Uterus (tissue), 2 donors: ENCODE data around the gene GOLM1.

Experiments
- CTCF ChIP-seq, 4 experiments: fragments of 200-600 bp in 2 of 4; fragments of 450-650 bp in 2 of 4; sonication (generic) in 2 of 4; IDR thresholded peaks; one replicate each; pipeline ENCODE4 v1.5.1; 2016 to 2019; ENCODE audit warnings: antibody characterized with exemption in 4 of 4, mild to moderate bottlenecking in 2 of 4, moderate library complexity in 1 of 4
- POLR2A ChIP-seq, 2 donors: fragments of 450-650 bp; IDR thresholded peaks; one replicate each; pipeline ENCODE4 v1.6.1; 2016; ENCODE audit warnings: antibody characterized with exemption in 2 of 2, mild to moderate bottlenecking in 1 of 2, moderate library complexity in 1 of 2

GRCh38 chr9:86122311-86122710 is 23.0 kb upstream of the GOLM1 start:
- TF ChIP-seq CTCF (IDR thresholded peaks at IDR 0.05), result no peak
- TF ChIP-seq POLR2A (IDR thresholded peaks at IDR 0.05), result no peak
